ENCODE data around the gene TOGARAM2. TPM values are rescaled to one million over a fixed set of nuclear protein-coding genes. Genes with fewer than 3 reads are reported as not detected.
"Not testable (repeated sequence)": the region's sequence is repeated elsewhere in the genome, so short reads cannot be mapped to it uniquely, and the experiment has no call there.

Gene TOGARAM2
- total RNA-seq, 2 experiments from 2014 or later: 1.9 to 2.0 TPM

DNA sequence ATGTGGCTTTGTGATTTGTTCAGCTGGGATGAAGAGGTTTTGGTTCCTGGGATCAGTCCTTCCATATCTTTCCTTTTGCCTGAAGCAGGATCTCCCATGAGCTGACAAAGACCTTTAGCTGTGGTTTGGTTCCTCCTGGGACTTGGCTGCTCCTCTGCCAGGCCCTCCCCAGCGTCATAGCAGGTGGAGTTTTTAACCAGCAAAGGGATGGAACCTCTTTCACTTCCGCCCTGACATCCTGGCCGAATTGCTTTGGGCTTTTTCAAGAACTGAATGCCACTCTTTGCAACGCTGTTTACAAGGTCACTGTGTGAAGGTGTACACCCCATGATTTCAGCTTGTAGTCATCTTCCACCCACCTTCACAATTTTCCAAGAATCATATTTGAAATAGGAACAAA lies 92.8 kb downstream of the TOGARAM2 start:
- no peaks in the 10 kb centered on the region for H3K36me3 Mint-ChIP-seq
- no peaks in the 10 kb centered on the region for H3K27me3 Mint-ChIP-seq
- no peak overlapping the region for H3K4me3 Mint-ChIP-seq
- H3K4me1 Mint-ChIP-seq: no peaks in the 10 kb centered on the region
- peaks cover 2% of the 10 kb centered on the region for H3K9me3 Mint-ChIP-seq
- no peak overlapping the region for H3K27ac Mint-ChIP-seq
- DNase-seq: no peak

DNA sequence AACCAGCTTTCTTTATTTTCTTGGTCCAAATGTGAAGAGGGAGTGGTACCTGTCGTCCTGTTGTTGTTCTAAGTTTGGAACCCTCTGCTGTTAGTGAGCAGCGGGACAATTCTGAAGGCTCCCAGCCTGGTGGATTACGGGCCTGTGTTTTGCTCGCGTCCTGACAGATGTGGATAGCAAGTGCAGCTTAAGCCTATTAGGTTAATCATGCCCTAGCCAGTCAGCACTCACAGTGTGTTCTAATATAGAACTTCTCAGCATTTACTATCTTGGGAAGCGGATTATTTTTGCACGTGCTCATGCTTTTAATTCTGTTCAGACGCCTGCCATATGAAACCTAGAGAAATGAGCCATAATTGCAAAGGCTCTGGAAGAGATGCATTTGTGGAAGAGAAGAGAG lies 93.3 kb downstream of the TOGARAM2 start, which contains the start of gene PCARE:
Gene PCARE, minus strand, starts transcription at position 113 of the 400 bp plus-strand sequence. CDS start 262 bp downstream, outside the sequence.
- Mint-ChIP-seq H3K27me3 (no peaks in the 10 kb centered on the region), H3K4me1 (no peaks in the 10 kb centered on the region), H3K27ac (no peak within 1 kb of the TSS), H3K9me3 (peaks cover 2% of the 10 kb centered on the region), H3K4me3 (no peak within 1 kb of the TSS), H3K36me3 (no peaks in the 10 kb centered on the region)
- DNase-seq: no peak

DNA sequence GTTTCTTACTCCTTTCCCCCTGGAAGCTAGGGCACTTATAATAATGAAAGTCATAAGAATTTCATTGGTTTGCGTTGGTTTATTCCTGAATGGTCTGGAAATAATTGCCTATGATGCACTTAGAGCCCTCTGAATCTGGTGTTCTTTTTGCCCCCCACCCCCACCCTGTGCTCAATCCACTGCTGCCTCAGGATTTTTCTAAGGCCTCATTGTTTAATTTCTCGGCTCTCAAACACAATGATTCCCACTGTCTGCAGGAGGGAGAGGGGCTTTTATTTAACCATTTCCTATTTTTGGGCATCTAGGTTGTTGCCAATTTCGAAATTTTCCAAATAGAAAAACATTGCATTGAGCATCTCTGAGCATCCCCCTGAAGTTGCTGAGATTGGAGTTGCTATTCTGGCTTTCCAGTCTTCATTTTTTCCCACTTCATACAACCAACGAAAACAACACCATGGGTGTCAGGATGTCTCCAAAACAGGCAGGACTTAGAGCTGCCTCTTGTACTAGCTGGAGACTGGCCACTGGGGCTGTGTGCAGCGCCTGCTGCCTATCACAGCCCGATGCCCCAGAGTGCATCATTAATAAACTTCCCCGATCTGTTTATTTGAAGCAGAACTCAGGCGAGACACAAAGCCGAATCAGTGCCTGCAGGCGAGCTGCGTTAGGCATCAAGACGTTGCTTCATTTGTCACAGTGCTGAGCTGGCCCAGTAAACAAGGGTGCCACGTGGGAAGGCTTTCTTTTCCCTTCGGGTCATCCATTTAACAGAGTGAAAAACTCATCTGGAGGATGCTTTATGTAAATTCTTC lies 95.0 kb downstream of the TOGARAM2 start:
- H3K27me3 Mint-ChIP-seq: no peaks in the 10 kb centered on the region
- no peaks in the 10 kb centered on the region for H3K4me1 Mint-ChIP-seq
- H3K9me3 Mint-ChIP-seq: peaks cover 2% of the 10 kb centered on the region
- H3K27ac Mint-ChIP-seq: no peak overlapping the region
- H3K4me3 Mint-ChIP-seq: no peak overlapping the region
- no peak for DNase-seq
- H3K36me3 Mint-ChIP-seq: no peaks in the 10 kb centered on the region

DNA sequence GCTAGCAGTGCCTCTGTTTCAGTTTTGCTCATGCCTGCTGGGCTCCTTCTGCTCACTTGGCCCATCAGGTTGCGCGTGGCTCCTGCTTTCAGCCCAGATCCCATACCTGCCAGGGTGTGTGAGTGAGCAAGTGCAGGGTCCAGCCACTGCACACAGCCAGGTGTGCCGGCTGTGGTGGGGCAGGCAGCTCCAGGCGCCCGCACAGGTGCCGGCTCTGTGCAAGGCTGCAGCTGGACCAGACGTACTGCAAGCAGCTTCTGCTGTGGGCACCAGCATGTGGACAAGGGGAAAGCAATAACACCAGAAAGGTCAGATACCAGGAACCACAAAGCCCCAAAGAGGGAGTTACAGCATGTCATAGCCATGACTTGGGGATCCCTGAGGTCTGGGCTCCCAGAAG lies 98.8 kb downstream of the TOGARAM2 start:
- H3K4me3 Mint-ChIP-seq: no peak overlapping the region
- no peaks in the 10 kb centered on the region for H3K27me3 Mint-ChIP-seq
- H3K4me1 Mint-ChIP-seq: no peaks in the 10 kb centered on the region
- no peak overlapping the region for H3K27ac Mint-ChIP-seq
- no peak for DNase-seq
- no peaks in the 10 kb centered on the region for H3K36me3 Mint-ChIP-seq
- peaks cover 2% of the 10 kb centered on the region for H3K9me3 Mint-ChIP-seq

DNA sequence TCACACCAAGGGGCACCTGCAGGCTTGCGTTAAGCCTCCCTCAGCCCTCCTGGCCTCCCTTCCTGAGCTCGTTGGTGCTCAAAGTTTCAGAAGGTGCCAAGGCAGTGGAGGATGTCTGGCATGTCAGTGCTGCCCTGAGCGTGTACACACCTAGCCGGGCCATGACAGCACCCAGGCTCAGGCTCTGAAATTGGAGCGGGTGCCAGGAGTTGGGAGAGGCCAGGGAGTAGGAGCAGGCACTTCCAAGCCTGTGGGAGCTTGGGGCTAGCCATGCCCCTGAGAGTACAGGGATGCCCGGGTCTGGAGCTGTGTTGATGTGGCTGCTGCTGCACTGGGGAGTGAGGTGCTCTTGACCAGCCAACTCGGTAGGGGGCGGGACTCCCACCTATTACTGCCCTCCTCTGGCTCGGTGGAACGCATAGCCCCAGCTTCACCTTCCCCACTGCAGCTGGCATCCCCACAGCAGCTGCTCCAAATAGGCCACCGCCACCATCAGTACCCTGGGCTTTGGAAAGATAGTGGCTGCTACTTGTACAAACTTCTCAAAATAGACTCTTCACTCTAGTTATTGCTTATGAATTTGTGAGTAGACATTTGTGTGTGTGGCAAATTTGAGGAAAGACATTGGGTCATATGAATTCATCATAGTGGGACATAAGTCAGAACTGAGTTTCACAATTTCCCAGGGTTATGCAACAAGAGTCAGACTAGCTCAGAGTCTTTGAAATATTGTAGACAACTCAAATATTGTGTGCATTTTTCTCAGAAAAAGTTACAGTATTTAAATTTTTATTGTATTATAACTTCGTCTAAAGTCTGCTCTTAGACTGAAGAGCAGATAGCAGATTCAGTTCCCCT lies 100.0 kb downstream of the TOGARAM2 start:
- no peaks in the 10 kb centered on the region for H3K27me3 Mint-ChIP-seq
- no peaks in the 10 kb centered on the region for H3K4me1 Mint-ChIP-seq
- H3K27ac Mint-ChIP-seq: no peak overlapping the region
- peaks cover 2% of the 10 kb centered on the region for H3K9me3 Mint-ChIP-seq
- DNase-seq: no peak
- H3K36me3 Mint-ChIP-seq: no peaks in the 10 kb centered on the region
- no peak overlapping the region for H3K4me3 Mint-ChIP-seq

DNA sequence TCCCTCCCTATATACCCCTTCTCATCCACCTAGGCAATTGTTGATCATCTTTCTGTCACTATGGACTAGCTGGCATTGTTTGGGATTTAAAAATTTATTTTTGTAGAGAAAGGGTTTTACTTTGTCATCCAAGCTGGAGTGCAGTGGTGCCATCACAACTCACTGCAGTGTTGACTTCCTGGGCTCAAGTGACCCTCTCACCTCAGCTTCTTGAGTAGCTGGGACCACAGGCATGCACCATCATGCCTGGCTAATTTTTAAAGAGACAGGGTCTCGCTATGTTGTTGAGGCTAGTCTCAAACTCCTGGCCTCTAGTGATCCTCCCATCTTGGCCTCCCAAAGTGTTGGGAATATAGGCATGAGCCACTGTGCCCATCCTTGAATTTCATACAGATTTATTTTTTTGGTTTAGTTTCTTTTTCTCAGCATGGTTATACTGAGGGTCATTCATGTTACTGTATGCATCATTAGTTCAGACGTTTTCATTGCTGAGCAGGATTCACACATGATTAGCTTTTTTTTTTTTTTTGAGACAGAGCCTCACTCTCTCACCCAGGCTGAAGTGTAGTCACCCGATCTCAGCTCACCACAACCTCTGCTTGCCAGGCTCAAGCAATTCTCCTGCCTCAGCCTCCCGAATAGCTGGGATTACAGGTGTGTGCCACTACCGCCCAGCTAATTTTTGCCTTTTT lies 101.9 kb downstream of the TOGARAM2 start:
- H3K4me3 Mint-ChIP-seq: no peak overlapping the region

DNA sequence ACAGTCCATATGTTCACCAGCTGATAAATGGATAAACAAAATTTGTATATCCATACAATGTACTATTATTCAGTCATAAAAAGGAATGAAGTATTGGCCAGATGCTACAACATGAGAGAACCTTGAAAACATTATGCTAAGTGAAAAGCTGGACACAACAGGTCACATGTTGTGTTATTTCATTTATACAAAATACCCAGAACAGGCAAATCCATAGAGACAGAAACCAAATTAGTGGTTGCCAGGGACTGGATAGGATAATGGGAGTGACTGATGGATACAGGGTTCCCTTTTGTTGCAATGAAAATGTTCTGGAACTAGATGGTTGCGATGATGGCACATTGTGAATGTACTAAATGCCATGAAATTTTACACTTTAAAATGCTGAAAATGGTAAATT lies 103.5 kb downstream of the TOGARAM2 start:
- Mint-ChIP-seq H3K36me3 (no peaks in the 10 kb centered on the region), H3K4me1 (peaks cover 2% of the 10 kb centered on the region), H3K27ac (no peak overlapping the region), H3K27me3 (peaks cover 8% of the 10 kb centered on the region), H3K9me3 (no peaks in the 10 kb centered on the region), H3K4me3 (no peak overlapping the region)
- no peak for DNase-seq

More for the DNA sequence above, 101.9 kb downstream of the TOGARAM2 start:
- Mint-ChIP-seq H3K27ac (no peak overlapping the region), H3K4me1 (no peaks in the 10 kb centered on the region), H3K27me3 (peaks cover 6% of the 10 kb centered on the region), H3K9me3 (no peaks in the 10 kb centered on the region), H3K36me3 (no peaks in the 10 kb centered on the region)
- DNase-seq: no peak

DNA sequence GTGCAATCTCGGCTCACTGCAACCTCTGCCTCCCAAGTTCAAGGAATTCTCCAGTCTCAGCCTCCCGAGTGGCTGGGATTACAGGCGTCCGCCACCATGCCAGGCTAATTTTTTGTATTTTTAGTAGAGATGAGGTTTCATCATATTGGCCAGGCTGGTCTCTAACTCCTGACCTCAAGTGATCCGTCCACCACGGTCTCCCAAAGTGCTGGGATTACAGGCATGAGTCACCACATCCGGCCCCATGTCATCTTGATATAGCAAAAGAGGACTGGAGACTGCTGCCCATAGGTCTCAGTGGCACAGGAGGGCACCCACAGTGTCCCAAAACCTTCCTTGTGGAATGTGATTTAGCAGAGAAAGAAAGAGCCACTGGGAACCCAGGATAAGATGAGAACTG lies 109.2 kb downstream of the TOGARAM2 start:
- not testable (repeated sequence) for DNase-seq, H3K4me1 Mint-ChIP-seq, H3K4me3 Mint-ChIP-seq, H3K27me3 Mint-ChIP-seq, H3K36me3 Mint-ChIP-seq, H3K9me3 Mint-ChIP-seq, H3K27ac Mint-ChIP-seq

DNA sequence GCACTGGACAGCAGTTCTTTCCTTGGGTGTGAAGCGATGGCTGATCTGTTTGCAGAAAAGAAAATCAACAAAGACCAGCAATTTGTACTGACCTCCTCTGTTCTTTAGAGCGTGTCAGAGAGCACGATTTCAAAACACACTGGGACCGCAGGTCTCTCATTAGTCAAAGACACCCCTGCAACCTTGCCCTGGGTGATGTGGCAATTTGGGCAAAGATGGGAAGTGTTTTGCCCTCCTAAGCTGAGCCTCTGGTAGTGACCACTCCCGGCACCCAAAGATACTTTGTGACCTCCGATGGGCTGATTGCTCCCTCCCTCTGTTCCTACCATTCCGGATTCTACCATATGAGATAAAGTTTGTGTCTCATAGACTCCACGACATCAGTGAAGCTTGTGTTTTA lies 115.9 kb downstream of the TOGARAM2 start:
- H3K27me3 Mint-ChIP-seq: no peaks in the 10 kb centered on the region
- no peaks in the 10 kb centered on the region for H3K9me3 Mint-ChIP-seq
- H3K4me1 Mint-ChIP-seq: no peaks in the 10 kb centered on the region
- DNase-seq: no peak
- no peak overlapping the region for H3K27ac Mint-ChIP-seq
- H3K36me3 Mint-ChIP-seq: no peaks in the 10 kb centered on the region
- no peak overlapping the region for H3K4me3 Mint-ChIP-seq

DNA sequence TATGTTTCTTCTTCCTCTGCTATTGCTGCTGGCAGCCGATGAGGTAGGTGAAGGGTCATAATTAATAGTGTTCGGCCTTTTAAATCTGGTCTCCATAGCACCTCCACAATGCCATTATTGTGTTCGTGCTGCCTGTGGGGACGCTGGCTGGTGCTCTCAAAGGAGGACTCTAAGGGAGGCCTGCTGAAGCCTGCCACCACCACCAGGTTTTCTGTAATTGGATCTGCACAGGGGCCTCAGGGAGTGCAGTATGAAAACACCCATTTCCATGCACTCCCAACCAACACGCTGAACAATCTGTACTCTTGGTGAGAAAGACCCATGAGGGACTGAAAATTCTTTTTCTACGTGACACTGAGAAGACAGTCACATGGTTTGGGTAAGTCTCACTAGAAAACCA lies 116.5 kb downstream of the TOGARAM2 start:
- H3K9me3 Mint-ChIP-seq: no peaks in the 10 kb centered on the region
- no peak overlapping the region for H3K4me3 Mint-ChIP-seq
- H3K27ac Mint-ChIP-seq: no peak overlapping the region
- DNase-seq: no peak
- H3K27me3 Mint-ChIP-seq: no peaks in the 10 kb centered on the region
- no peaks in the 10 kb centered on the region for H3K4me1 Mint-ChIP-seq
- no peaks in the 10 kb centered on the region for H3K36me3 Mint-ChIP-seq

DNA sequence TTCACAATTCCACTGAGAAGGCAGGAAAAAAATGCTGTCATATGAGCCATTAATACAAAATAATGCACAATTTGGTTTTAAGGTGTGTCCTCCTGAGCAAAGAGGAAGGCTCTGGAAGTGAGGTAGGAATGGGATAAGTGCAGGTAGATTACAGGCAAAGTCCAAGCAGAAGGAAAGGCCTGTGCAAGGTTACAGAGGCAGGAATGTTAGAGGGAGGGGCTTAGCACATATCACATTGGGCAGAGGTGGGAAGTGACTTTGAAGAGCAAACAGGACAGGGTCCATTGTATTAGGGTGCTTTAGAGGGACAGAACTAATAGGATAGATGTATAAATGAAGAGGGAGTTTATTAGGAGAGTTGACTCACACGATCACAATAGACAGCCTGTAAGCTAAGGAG lies 119.5 kb downstream of the TOGARAM2 start:
- Mint-ChIP-seq H3K9me3 (no peaks in the 10 kb centered on the region), H3K4me1 (no peaks in the 10 kb centered on the region), H3K36me3 (no peaks in the 10 kb centered on the region), H3K27ac (no peak overlapping the region), H3K27me3 (no peaks in the 10 kb centered on the region), H3K4me3 (no peak overlapping the region)
- DNase-seq: no peak

Other genes starting within 250 kb of the TOGARAM2 start
- gene PPP1CB, start 229.5 kb upstream of the TOGARAM2 start, total RNA-seq: 100 to 1,000 TPM; 229 to 232 TPM
- under 1 TPM; 0.40 to 0.85 TPM for gene SPDYA, start 170.5 kb upstream of the TOGARAM2 start, total RNA-seq
- 10 to 100 TPM; 18.9 to 20.6 TPM for gene TRMT61B, start 111.0 kb upstream of the TOGARAM2 start, total RNA-seq
- 100 to 1,000 TPM; 179 to 191 TPM for gene WDR43, start 86.6 kb upstream of the TOGARAM2 start, total RNA-seq
- gene PCARE, start 93.2 kb downstream of the TOGARAM2 start, total RNA-seq: not detected
- 10 to 100 TPM; 15.8 to 18.7 TPM for gene CLIP4, start 134.1 kb downstream of the TOGARAM2 start, total RNA-seq